ENCODE results near the gene SUGT1. TPM values are rescaled to one million over a fixed set of nuclear protein-coding genes. Genes with fewer than 3 reads are reported as not detected.
"Not testable (repeated sequence)": the region's sequence is repeated elsewhere in the genome, so short reads cannot be mapped to it uniquely, and the experiment has no call there.

SUGT1 gene
- total and polyA plus RNA-seq, 5 donors, result 46.1 to 71.5 (median 54.5) TPM

GRCh38 chr13:52670726-52671125, 18.1 kb downstream of the SUGT1 start:
- no peak for DNase-seq
- H3K27me3 ChIP-seq (ENCODE audit: control insufficient read depth, insufficient read depth), result no peaks in the 10 kb centered on the region
- no peak overlapping the region for H3K4me3 ChIP-seq (ENCODE audit: low read length)
- no peaks in the 10 kb centered on the region for H3K9me3 ChIP-seq (ENCODE audit: control insufficient read depth, low read length)
- ATAC-seq, result no peak
- H3K27ac ChIP-seq (ENCODE audit: low read length), result no peak overlapping the region
- intact Hi-C loops (cut with DNase I), result no loop called here
- 97% methylated on average over 8 of the region's 8 CpGs for WGBS
- no peaks in the 10 kb centered on the region for H3K4me1 ChIP-seq (ENCODE audit: control insufficient read depth, insufficient read depth, low read length)

- ATAC-seq, result no peak
Observed at GRCh38 chr13:52673465-52673864, 20.8 kb downstream of the SUGT1 start.

GRCh38 chr13:52677823-52678222, 25.2 kb downstream of the SUGT1 start:
- DNase-seq, result no peak
- intact Hi-C loops (cut with DNase I), result no loop called here
- WGBS, result 93% methylated on average over 1 of the region's 1 CpG
- no peak for ATAC-seq
- Histone ChIP-seq H3K9me3 (ENCODE audit: control insufficient read depth, low read length) (no peaks in the 10 kb centered on the region), H3K4me1 (ENCODE audit: control insufficient read depth, insufficient read depth, low read length) (no peaks in the 10 kb centered on the region), H3K4me3 (ENCODE audit: low read length) (no peak overlapping the region), H3K27ac (ENCODE audit: low read length) (no peak overlapping the region), H3K27me3 (ENCODE audit: control insufficient read depth, insufficient read depth) (no peaks in the 10 kb centered on the region)

More at GRCh38 chr13:52673465-52673864, 20.8 kb downstream of the SUGT1 start:
- WGBS, result 95% methylated on average over 1 of the region's 1 CpG
- Histone ChIP-seq H3K4me3 (ENCODE audit: low read length) (no peak overlapping the region), H3K4me1 (ENCODE audit: control insufficient read depth, insufficient read depth, low read length) (no peaks in the 10 kb centered on the region), H3K9me3 (ENCODE audit: control insufficient read depth, low read length) (no peaks in the 10 kb centered on the region), H3K27ac (ENCODE audit: low read length) (no peak overlapping the region), H3K27me3 (ENCODE audit: control insufficient read depth, insufficient read depth) (no peaks in the 10 kb centered on the region)
- no peak for DNase-seq
- intact Hi-C loops (cut with DNase I), result no loop called here

GRCh38 chr13:52685806-52686205, 33.2 kb downstream of the SUGT1 start:
- intact Hi-C loops (cut with DNase I); DNase-seq; H3K4me3 ChIP-seq (ENCODE audit: low read length); H3K27ac ChIP-seq (ENCODE audit: low read length); H3K4me1 ChIP-seq (ENCODE audit: control insufficient read depth, insufficient read depth, low read length); H3K9me3 ChIP-seq (ENCODE audit: control insufficient read depth, low read length); ATAC-seq; H3K27me3 ChIP-seq (ENCODE audit: control insufficient read depth, insufficient read depth): not testable (repeated sequence)
- 90% methylated on average over 9 of the region's 9 CpGs for WGBS

GRCh38 chr13:52686376-52686775, 33.7 kb downstream of the SUGT1 start:
- Histone ChIP-seq H3K4me1 (ENCODE audit: control insufficient read depth, insufficient read depth, low read length) (no peaks in the 10 kb centered on the region), H3K27me3 (ENCODE audit: control insufficient read depth, insufficient read depth) (no peaks in the 10 kb centered on the region), H3K27ac (ENCODE audit: low read length) (no peak overlapping the region), H3K4me3 (ENCODE audit: low read length) (no peak overlapping the region), H3K9me3 (ENCODE audit: control insufficient read depth, low read length) (no peaks in the 10 kb centered on the region)
- DNase-seq (no peak), ATAC-seq (no peak)
- over 99% methylated on average over 4 of the region's 4 CpGs for WGBS
- intact Hi-C loops (cut with DNase I), result no loop called here

- H3K27ac ChIP-seq (ENCODE audit: low read length), result no peak overlapping the region
- 90% methylated on average over 3 of the region's 3 CpGs for WGBS
- no peak for DNase-seq
- intact Hi-C loops (cut with DNase I), result no loop called here
- no peak overlapping the region for H3K4me3 ChIP-seq (ENCODE audit: low read length)
- H3K27me3 ChIP-seq (ENCODE audit: control insufficient read depth, insufficient read depth), result no peaks in the 10 kb centered on the region
- ATAC-seq, result no peak
- no peaks in the 10 kb centered on the region for H3K4me1 ChIP-seq (ENCODE audit: control insufficient read depth, insufficient read depth, low read length)
- H3K9me3 ChIP-seq (ENCODE audit: control insufficient read depth, low read length), result no peaks in the 10 kb centered on the region
Observed at GRCh38 chr13:52695856-52696255, 43.2 kb downstream of the SUGT1 start.

GRCh38 chr13:52696566-52696965, 43.9 kb downstream of the SUGT1 start:
- no peak for DNase-seq
- H3K27ac ChIP-seq (ENCODE audit: low read length), result no peak overlapping the region
- H3K4me3 ChIP-seq (ENCODE audit: low read length), result no peak overlapping the region
- H3K9me3 ChIP-seq (ENCODE audit: control insufficient read depth, low read length), result no peaks in the 10 kb centered on the region
- no peaks in the 10 kb centered on the region for H3K27me3 ChIP-seq (ENCODE audit: control insufficient read depth, insufficient read depth)
- 93% methylated on average over 5 of the region's 5 CpGs for WGBS
- intact Hi-C loops (cut with DNase I), result no loop called here
- no peaks in the 10 kb centered on the region for H3K4me1 ChIP-seq (ENCODE audit: control insufficient read depth, insufficient read depth, low read length)
- no peak for ATAC-seq

GRCh38 chr13:52701728-52702465, 49.3 kb downstream of the SUGT1 start:
- DNase-seq (no peak), ATAC-seq (no peak)
- intact Hi-C loops (cut with DNase I), result no loop called here
- WGBS, result 47% methylated on average over 6 of the region's 6 CpGs
- no peaks in the 10 kb centered on the region for H3K27me3 ChIP-seq (ENCODE audit: control insufficient read depth, insufficient read depth)
- no peaks in the 10 kb centered on the region for H3K9me3 ChIP-seq (ENCODE audit: control insufficient read depth, low read length)
- no peak overlapping the region for H3K27ac ChIP-seq (ENCODE audit: low read length)
- no peak overlapping the region for H3K4me3 ChIP-seq (ENCODE audit: low read length)
- H3K4me1 ChIP-seq (ENCODE audit: control insufficient read depth, insufficient read depth, low read length), result no peaks in the 10 kb centered on the region

- Histone ChIP-seq H3K4me1 (ENCODE audit: control insufficient read depth, insufficient read depth, low read length) (no peaks in the 10 kb centered on the region), H3K4me3 (ENCODE audit: low read length) (no peak overlapping the region), H3K27me3 (ENCODE audit: control insufficient read depth, insufficient read depth) (no peaks in the 10 kb centered on the region), H3K27ac (ENCODE audit: low read length) (no peak overlapping the region), H3K9me3 (ENCODE audit: control insufficient read depth, low read length) (no peaks in the 10 kb centered on the region)
- ATAC-seq (no peak), DNase-seq (no peak)
- intact Hi-C loops (cut with DNase I), result no loop called here
- WGBS, result 47% methylated on average over 6 of the region's 6 CpGs
Observed at GRCh38 chr13:52703482-52703881, 50.8 kb downstream of the SUGT1 start.

GRCh38 chr13:52706081-52706480, 53.4 kb downstream of the SUGT1 start:
- ATAC-seq (no peak), DNase-seq (no peak)
- intact Hi-C loops (cut with DNase I), result no loop called here
- H3K27ac ChIP-seq (ENCODE audit: low read length), result no peak overlapping the region
- H3K4me1 ChIP-seq (ENCODE audit: control insufficient read depth, insufficient read depth, low read length), result no peaks in the 10 kb centered on the region
- H3K4me3 ChIP-seq (ENCODE audit: low read length), result no peak overlapping the region
- no peaks in the 10 kb centered on the region for H3K27me3 ChIP-seq (ENCODE audit: control insufficient read depth, insufficient read depth)
- no peaks in the 10 kb centered on the region for H3K9me3 ChIP-seq (ENCODE audit: control insufficient read depth, low read length)
- WGBS, result 80% methylated on average over 3 of the region's 3 CpGs

- Histone ChIP-seq H3K4me3 (ENCODE audit: low read length) (no peak overlapping the region), H3K9me3 (ENCODE audit: control insufficient read depth, low read length) (no peaks in the 10 kb centered on the region), H3K4me1 (ENCODE audit: control insufficient read depth, insufficient read depth, low read length) (no peaks in the 10 kb centered on the region), H3K27ac (ENCODE audit: low read length) (no peak overlapping the region), H3K27me3 (ENCODE audit: control insufficient read depth, insufficient read depth) (no peaks in the 10 kb centered on the region)
- intact Hi-C loops (cut with DNase I), result no loop called here
- ATAC-seq (no peak), DNase-seq (no peak)
- 81% methylated on average over 1 of the region's 1 CpG for WGBS
Observed at GRCh38 chr13:52707375-52707774, 54.7 kb downstream of the SUGT1 start.

GRCh38 chr13:52708266-52708665, 55.6 kb downstream of the SUGT1 start:
- DNase-seq, ATAC-seq: not testable (repeated sequence)
- WGBS, result 67% methylated on average over 12 of the region's 12 CpGs

More at GRCh38 chr13:52708266-52708665, 55.6 kb downstream of the SUGT1 start:
- H3K4me1 ChIP-seq (ENCODE audit: control insufficient read depth, insufficient read depth, low read length); H3K9me3 ChIP-seq (ENCODE audit: control insufficient read depth, low read length); H3K27ac ChIP-seq (ENCODE audit: low read length); H3K4me3 ChIP-seq (ENCODE audit: low read length); H3K27me3 ChIP-seq (ENCODE audit: control insufficient read depth, insufficient read depth); intact Hi-C loops (cut with DNase I): not testable (repeated sequence)

All from right cardiac atrium (tissue), 5 donors.